Sciatic nerve (tissue), 2 donors: ENCODE results near the gene SPSB3. TPM values are rescaled to one million over a fixed set of nuclear protein-coding genes. Genes with fewer than 3 reads are reported as not detected.

Experiments used
- ATAC-seq: fragments of 200-7000 bp; cut with Tn5 transposase; one replicate; pipeline ENCODE4 v1.9.1; 2020; ENCODE audit warnings: mild to moderate bottlenecking, moderate library complexity
- DNase-seq: peaks from one replicate; pipeline ENCODE4 v3.0.0-alpha.2; 2020; ENCODE audit warnings: low spot score
- intact Hi-C: fragments of 100-400 bp; cut with DNase I; formaldehyde crosslinking; loops from one replicate; pipeline ENCODE4 v1.14.2; 2022
- total RNA-seq: library from RNA; stranded (reverse); fragmentation: NEBNext Ultra II Directional; extraction: Animal tissue kit (Norgen Biotek cat#: 25700); gene quantifications from one replicate; pipeline ENCODE4 v1.2.1, GENCODE V29; 2021
- donor health status: DM: no; HTN: no; CAD: no.
- donor health status: DM: no; HTN: no; CAD: no.

Gene SPSB3
- 35.3 TPM for total RNA-seq

GRCh38 chr16:1782408-1783264, at the start of gene SPSB3, which contains the start of gene NUBP2:
Gene SPSB3, minus strand, starts transcription at chr16:1782571. Its CDS starts 1,088 bp downstream, at chr16:1781483.
Gene NUBP2, plus strand, starts transcription at chr16:1782960. Its CDS starts 61 bp downstream, at chr16:1783021.
- intact Hi-C loops = no loop called here
- DNase-seq = peak; percentile 99
- ATAC-seq = peak; percentile 98

GRCh38 chr16:1831186-1832075, 49.1 kb upstream of the SPSB3 start:
- DNase-seq = no peak
- no peak for ATAC-seq
- intact Hi-C loops = no loop called here

DNA sequence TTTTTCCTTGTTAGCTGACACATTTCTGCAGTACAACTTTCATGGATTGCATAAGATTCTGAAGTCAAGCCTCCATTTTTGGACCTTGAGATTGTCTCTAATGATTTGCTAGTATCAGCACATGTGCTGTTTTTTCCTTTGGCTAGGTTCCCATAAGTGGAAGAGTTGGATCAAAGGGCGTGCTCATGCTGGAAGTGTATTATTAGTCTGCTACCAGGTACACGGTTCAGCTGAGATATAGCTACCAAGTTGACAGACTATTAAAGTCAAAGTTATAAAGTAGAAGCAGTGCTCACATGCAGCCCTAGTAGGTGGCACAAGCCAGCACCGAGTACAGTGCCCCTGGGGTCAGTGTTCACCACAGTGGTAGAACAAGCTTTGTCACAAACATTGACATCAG, 47.8 kb upstream of the SPSB3 start:
- ATAC-seq = no peak
- intact Hi-C loops = no loop called here
- no peak for DNase-seq

- intact Hi-C loops = no loop called here
- no peak for ATAC-seq
- no peak for DNase-seq
These were observed 46.5 kb upstream of the SPSB3 start for GRCh38 chr16:1828645-1829410.

DNA sequence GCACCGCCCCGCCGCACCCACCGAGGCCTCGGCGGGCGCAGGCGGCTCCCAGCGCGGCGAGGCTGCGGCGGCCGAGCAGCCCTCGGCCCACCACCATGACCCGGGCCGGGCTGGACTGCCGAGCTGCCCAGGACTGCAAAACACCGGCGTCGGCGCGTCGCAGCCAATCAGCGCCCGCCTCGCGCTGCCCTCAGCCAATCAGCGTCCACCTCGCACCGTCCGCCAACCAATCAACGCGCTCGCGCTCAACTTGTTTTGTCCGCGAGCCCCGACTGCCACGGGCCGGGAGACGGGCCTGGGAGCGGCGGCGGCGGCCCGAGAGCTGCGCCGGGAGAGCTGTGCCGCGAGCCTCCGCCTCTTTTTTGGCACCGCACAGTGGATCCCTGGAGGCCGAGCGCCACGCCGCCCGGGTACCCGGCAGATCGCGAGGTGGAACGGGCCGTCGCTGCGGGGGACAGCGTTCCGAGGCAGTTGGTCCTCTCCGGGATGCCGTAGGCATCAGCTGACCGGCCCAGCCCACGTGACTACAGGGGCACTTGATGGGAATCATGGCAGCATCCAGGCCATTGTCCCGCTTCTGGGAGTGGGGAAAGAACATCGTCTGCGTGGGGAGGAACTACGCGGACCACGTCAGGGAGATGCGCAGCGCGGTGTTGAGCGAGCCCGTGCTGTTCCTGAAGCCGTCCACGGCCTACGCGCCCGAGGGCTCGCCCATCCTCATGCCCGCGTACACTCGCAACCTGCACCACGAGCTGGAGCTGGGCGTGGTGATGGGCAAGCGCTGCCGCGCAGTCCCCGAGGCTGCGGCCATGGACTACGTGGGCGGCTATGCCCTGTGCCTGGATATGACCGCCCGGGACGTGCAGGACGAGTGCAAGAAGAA, 44.6 kb upstream of the SPSB3 start, which contains the start of the genes FAHD1 and HAGH:
Gene FAHD1, plus strand, starts transcription at position 516 of the 883 bp plus-strand sequence. Its CDS starts 33 bp downstream, at position 549.
Gene HAGH, minus strand, starts transcription at position 135 of the 883 bp plus-strand sequence. Its CDS starts 38 bp downstream, at position 97.
- ATAC-seq = peak; percentile 97
- DNase-seq = peak; percentile 96
- intact Hi-C loops = no loop called here

DNA sequence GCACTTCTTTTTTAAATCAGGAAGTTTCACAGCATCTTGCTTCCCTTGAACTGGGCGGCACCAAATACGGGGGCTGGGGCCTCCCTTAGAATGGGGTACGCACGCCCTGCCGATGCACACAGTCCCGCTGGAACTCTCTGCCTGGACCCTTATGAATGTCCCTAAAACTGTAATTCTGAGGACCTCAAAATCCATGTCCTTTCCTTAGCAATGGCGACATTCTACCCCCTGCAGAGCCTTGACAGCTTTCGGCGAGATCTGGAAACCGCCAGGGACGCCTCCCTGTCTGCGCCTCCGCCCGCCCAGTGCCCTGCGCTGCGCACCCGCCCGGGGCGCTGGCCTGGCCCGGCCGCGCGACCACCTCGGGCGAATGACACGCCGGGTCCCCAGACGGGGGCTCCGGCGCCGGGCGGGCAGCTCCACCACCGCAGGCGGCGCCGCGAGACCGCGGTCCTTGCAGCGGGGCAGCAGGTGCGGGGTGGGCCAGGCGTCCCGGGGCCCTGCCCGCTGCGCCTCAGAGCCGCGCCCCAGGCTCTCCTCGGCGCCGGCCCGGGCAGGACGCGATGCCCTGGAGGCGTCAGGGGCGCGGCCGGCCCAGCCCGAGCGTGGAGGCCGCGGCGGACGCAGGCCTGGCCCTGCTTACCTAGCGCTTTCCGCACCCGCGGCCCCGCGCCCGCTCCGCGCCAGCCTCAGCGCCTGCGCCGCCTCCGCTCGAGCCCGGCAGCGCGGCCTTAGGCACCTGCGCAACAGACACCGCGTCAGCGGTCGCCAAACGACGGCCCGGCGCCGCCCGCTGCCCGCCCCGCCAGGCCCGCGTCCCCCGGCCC, 43.7 kb upstream of the SPSB3 start:
- ATAC-seq = no peak
- peak; percentile 67 for DNase-seq
- intact Hi-C loops = no loop called here

DNA sequence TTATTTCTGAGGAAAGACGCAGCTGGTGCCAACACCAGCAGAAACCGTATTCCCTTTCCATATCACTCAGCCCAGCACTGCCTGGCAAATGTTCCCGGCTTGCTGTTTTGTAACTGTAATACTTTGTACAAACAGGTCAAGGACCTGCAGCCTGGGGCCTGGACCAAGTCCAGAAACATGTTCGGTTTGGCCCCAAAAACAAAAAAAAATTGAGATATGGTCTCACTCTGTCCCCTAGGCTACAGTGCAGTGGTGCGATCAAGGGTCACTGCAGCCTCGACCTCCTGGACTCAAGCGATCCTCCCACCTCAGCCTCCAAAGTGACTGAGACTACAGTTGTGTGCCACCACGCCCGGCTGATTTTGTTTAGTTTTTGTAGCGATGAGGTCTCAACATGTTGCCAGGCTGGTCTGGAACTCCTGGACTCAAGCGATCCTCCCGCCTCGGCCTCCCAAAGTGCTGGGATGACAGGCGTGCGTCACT, 43.1 kb upstream of the SPSB3 start:
- intact Hi-C loops = no loop called here
- DNase-seq = no peak
- ATAC-seq = no peak

- ATAC-seq (no peak), DNase-seq (no peak)
- intact Hi-C loops = no loop called here
These were observed 41.5 kb upstream of the SPSB3 start for GRCh38 chr16:1823821-1824220.

DNA sequence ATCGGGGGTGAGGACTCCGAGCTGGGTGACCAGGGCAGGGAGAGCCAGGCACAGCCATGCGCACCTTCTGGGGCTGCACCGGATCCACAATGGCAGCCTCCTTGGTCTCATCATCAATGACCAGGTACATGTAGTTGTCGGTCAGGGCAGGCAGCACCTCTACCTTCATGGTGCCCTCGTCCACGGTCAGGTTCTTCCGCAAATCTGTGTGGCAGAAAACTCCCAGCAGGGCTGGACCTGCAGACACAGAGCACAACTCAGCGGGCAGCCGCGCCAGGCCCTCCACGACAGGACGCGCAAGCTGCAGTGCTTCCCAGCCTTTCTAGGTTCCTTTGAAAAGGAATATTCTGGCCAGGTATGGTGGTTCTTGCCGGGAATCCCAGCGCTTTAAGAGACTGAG, 40.4 kb upstream of the SPSB3 start:
- no peak for ATAC-seq
- intact Hi-C loops = no loop called here
- DNase-seq = no peak

GRCh38 chr16:1821861-1822611, 39.7 kb upstream of the SPSB3 start:
- ATAC-seq (no peak), DNase-seq (no peak)
- intact Hi-C loops = no loop called here

DNA sequence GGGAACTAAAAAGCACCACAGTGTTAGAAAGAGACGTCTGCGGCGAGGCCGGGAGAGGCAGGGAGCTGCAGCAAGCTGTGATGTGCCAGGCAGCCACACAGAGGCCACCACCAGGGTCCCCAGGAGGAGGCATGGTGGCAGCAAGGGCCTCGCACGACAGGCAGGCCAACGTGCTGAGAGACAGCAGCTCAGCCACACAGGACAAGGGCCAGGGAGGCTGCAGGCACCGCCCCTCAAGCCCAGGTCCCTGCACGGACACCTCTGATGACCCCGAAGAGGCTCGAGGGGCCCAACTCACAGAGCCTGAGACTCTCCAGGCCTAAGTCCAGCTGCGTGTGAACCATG, 38.5 kb upstream of the SPSB3 start:
- intact Hi-C loops = no loop called here
- DNase-seq (peak; percentile 34), ATAC-seq (no peak)

DNA sequence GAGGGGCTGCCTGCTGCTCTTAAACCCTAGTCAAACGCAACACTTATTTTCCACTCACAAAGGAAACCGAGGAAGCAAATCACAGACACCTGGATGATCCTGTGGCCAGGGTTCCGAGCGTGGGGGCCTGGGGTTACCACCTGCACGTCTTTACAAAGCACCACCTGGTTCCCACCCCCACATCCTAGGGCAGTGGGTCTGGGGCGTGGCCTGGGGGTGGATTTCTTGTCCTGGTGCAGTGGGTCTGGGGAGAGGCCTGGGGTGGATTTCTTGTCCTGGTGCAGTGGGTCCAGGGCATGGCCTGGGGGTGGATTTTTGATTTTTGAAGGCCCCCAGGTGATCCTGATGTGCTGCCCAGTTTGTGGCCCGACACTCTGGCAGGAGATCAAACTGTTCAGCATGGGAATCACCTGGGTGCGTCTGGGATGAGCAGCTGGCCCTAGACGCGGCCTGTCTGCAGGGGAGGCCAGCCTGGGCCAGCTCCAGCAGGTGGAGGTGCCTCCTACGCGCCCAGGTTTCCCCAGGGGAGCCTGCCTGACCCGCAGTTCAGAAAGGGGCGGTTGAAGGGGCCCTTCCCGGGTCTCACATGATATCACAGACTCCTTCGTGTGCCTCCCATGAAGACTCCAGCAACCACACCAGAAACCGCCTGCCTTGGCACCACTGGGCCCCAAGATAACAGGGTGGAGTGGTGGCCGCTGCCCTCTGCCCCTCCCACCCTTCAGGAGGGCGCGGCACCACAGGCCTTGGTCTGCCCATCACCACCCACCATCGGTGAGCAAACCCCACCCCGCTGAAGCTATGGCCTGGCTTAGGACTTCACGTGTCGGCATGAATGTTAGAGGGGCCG, 38.0 kb upstream of the SPSB3 start:
- intact Hi-C loops = no loop called here
- DNase-seq = no peak
- no peak for ATAC-seq

- intact Hi-C loops = no loop called here
- DNase-seq = no peak
- no peak for ATAC-seq
These were observed 37.2 kb upstream of the SPSB3 start for GRCh38 chr16:1819611-1820010.

GRCh38 chr16:1818873-1819525, 36.6 kb upstream of the SPSB3 start:
- no peak for DNase-seq
- intact Hi-C loops = no loop called here
- ATAC-seq = no peak

- intact Hi-C loops = no loop called here
- DNase-seq = no peak
- no peak for ATAC-seq
These were observed 36.0 kb upstream of the SPSB3 start for GRCh38 chr16:1818204-1818872.
